ENCODE measurements around the gene CNTNAP1.
A peak's percentile ranks its signal among the peaks of the same experiment; 100 is the strongest.
"Not testable (repeated sequence)": the region's sequence is repeated elsewhere in the genome, so short reads cannot be mapped to it uniquely, and the experiment has no call there.

The CNTNAP1 gene

DNA sequence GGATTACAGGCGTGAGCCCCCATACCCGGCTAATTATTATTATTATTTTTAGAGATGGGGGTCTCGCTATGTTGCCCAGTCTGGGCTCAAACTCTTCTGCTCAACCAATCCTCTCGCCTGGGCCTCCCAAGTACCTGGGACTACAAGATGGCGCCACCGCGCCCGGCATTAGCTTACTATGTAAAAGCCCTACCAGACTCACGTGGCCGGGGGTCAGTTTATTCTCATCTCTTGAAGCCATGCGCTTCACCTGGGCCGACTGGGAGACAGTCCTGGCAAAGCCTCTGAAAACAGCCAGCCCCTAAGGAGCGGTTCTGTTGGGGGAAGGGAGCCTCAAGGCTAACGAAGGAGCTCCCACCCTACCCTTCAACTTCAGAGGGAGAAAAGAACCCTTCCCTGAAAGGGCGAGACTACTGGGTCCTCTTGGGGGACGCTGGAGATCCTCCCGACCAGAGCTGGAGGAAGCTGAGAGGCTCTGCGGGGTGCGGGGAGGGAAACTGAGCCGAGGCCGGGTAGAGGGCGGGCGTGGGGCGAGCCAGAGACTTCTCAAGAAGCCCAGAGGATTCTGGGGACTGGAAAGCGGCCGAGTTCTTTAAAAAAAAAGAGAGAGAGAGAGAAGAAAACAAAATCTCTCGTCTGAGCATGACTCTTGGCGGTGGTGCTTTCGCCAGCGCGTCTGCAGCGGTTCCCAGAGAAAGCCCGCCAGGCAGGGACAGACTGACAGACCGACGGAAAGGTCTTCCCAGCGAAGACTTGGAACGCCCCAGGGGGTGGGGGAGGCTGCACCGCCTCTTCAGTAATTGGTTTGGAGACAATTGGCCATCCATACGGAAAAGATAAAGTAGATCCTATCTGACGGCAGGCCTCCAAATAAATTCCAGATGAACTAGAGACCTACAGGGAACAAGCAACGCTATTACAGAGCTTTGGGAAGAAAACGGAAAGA, 28.9 kb upstream of the CNTNAP1 start:
- H3K4me3 ChIP-seq (ENCODE audit: low read depth, low read length), result no peak overlapping the region
- TF ChIP-seq, protein P1, sequence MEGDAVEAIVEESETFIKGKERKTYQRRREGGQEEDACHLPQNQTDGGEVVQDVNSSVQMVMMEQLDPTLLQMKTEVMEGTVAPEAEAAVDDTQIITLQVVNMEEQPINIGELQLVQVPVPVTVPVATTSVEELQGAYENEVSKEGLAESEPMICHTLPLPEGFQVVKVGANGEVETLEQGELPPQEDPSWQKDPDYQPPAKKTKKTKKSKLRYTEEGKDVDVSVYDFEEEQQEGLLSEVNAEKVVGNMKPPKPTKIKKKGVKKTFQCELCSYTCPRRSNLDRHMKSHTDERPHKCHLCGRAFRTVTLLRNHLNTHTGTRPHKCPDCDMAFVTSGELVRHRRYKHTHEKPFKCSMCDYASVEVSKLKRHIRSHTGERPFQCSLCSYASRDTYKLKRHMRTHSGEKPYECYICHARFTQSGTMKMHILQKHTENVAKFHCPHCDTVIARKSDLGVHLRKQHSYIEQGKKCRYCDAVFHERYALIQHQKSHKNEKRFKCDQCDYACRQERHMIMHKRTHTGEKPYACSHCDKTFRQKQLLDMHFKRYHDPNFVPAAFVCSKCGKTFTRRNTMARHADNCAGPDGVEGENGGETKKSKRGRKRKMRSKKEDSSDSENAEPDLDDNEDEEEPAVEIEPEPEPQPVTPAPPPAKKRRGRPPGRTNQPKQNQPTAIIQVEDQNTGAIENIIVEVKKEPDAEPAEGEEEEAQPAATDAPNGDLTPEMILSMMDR (IDR thresholded peaks at IDR 0.05; ENCODE audit: borderline replicate concordance, insufficient read depth, low read depth, low read length), result no peak

DNA sequence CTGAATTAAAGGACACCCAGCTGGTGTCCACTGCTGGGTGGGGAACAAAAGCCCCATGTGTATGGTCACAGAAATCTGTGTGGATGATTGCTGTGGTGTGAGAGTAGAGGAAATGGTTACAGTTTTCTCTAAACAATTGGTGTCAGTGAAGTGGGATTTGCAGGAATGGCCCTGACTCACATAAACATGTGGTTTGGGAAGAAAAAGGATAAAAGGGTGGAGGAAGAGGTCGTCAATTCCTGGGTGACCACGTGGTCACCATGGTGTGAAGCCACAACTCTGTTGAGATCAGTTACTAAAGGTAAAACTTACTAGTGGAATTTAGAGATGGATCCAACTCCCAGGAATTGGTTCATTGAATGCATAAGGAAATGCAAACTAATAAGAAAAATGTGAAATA, 26.8 kb upstream of the CNTNAP1 start:
- no peak overlapping the region for H3K4me3 ChIP-seq (ENCODE audit: low read depth, low read length)
- TF ChIP-seq, protein P1 (IDR thresholded peaks at IDR 0.05; ENCODE audit: borderline replicate concordance, insufficient read depth, low read depth, low read length), result no peak

DNA sequence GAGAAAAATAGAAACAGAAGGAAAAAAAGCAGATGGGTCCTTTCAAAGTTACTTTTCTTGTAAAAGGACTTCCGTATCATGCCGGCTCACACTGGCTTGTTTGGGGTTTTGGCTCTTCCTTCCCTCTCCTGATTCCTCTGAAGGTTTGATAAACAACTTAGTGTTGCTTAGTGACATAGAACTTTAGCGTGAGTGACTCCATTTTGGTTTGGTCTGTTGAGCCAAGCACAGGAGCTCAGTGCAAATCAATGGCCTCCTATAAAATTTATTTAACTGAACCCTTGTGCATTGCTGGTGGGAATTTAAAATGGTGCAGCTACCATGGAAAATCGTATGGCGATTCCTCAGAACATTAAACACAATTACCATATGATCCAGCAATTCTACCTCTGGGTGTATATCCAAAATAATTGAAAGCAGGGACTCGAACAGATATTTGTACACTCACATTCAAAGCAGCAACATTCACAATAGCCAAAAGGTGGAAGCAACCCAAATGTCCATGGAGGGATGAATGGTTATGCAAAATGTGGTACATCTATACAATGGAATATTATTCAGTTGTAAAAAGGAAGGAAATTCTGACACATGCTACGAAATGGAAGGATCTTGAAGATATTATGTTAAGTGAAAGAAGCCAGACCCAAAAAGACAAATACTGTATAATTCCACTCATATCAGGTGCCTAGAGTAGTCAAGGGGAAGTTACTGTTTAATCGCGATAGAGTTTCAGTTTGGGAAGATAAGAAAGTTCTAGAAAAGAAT, 24.3 kb upstream of the CNTNAP1 start:
- TF ChIP-seq, protein P1 (IDR thresholded peaks at IDR 0.05; ENCODE audit: borderline replicate concordance, insufficient read depth, low read depth, low read length), result no peak
- H3K4me3 ChIP-seq (ENCODE audit: low read depth, low read length), result no peak overlapping the region

DNA sequence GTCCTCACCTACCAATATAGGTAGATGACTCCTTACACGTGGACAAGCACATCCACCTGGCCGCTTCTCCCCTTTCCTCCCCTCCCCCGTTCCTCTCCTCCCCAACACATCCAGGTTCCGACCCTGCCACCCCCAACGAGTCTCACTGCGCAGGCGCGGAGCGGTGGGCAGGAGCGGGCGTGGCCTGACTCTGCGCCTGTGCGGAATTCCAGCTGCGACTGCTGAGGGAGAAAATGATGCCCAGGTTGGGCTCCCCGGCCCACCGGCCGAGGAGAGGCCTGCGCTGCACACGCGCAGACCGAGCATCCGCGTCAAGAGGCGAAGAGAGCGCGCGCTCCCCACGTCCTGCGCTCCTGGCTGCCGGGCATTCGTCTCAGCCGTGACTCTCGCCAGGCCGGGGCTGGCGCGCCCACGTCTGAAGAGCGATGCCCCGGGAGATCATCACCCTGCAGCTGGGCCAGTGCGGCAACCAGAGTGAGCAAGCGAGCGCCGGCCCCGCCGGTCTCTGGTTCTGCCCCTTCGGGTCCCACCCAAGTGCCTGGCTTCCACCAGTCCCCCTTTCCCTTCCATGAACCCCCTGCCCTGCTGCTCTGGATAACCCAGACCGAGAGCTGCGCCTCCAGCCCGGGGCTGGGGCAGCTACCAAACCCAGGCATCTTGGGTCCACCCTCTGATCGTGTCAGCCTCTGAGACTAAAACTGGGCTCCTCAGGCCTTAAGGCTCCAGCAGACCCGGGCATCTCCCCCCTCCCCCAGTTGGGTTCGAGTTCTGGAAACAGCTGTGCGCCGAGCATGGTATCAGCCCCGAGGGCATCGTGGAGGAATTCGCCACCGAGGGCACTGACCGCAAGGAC, 23.0 kb upstream of the CNTNAP1 start, which contains the start of gene TUBG2:
TSS of gene TUBG2 (plus strand) at position 206 of the 853 bp plus-strand sequence. CDS start at position 426, 220 bp downstream.
- TF ChIP-seq, protein P1 (IDR thresholded peaks at IDR 0.05; ENCODE audit: borderline replicate concordance, insufficient read depth, low read depth, low read length), result no peak
- peak within 1 kb of the TSS; percentile 60 for H3K4me3 ChIP-seq (ENCODE audit: low read depth, low read length)

DNA sequence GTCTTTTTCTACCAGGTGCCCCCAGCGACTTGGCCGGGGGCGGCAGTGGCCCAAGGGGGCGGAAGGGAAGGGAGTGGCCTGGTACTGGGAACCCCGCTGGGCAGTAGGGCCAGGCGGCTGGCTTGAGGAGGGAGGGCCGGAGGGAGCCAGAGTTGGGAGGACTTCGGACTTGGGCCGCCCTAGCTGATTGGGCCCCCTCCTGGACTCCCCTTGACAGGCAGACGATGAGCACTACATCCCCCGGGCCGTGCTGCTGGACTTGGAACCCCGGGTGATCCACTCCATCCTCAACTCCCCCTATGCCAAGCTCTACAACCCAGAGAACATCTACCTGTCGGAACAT, 22.4 kb upstream of the CNTNAP1 start:
- H3K4me3 ChIP-seq (ENCODE audit: low read depth, low read length), result not testable (repeated sequence)

DNA sequence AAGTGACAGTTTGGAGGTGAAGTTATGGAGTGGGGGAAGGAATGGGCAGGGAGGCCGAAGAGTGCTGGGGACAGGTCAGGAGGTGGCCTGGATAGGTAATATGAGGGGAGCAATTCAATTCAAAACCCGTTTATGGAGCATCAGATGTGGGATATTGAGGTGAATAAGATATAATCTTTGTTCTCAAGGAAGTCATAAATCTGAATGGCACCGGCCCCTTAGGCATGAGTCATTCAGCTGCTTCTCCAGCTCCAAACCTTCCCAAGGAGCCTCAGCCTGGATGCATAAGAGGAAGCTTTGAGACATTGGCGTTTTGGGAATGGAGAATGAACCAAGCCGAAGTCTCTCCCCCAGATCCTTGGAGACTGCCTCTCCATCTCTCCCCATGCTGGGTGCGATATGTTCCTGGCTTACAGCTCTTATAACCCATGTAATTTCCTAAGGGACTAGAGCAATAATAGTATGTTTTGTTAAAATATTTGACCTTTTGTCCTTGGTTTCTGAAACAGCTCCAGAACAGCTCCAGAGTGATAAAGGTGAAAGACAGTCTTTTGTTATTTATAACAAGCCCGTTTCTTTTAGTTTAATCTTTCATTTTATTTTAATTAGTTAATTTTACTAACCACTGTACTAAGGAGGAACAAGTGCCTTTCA, 21.5 kb upstream of the CNTNAP1 start:
- TF ChIP-seq, protein P1 (IDR thresholded peaks at IDR 0.05; ENCODE audit: borderline replicate concordance, insufficient read depth, low read depth, low read length), result no peak
- H3K4me3 ChIP-seq (ENCODE audit: low read depth, low read length), result no peak overlapping the region
